GM23338 (cell line): Measurements from ENCODE around the gene SERPINB10.

Source experiments
- POLR2AphosphoS5 ChIP-seq: IDR thresholded peaks from 2 replicates; pipeline ENCODE4 v1.6.1; 2016; ENCODE audit warnings: antibody characterized with exemption, low read depth
- TF ChIP-seq, protein P1 (sequence below), 2 experiments: fragments of 200-600 bp in 1 of 2; sonication (generic) in 1 of 2; conservative IDR thresholded peaks; 2 replicates each; pipeline versions ENCODE4 v1.5.1 to v1.6.1; 2016 to 2017; ENCODE audit warnings: antibody characterized with exemption in 2 of 2, low read depth in 2 of 2, mild to moderate bottlenecking in 2 of 2, moderate library complexity in 1 of 2

DNA sequence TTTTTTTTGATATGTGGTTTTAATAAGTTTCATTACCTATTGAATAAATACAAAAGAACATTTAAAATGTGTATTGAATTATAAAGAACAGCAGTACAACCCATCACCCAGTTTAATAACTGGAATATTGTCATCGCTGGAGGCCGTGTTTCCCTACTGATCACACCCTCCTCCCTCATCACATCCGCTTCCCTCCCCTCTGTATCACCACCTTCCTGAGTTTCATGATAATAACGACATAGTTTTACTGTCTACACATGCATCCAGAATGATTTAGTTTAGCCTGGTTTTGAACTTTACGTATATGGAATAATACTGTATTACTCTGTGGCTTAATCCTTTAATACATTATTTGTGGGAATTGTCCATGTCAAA is 64.2 kb downstream of the SERPINB10 start:
- TF ChIP-seq, protein P1, sequence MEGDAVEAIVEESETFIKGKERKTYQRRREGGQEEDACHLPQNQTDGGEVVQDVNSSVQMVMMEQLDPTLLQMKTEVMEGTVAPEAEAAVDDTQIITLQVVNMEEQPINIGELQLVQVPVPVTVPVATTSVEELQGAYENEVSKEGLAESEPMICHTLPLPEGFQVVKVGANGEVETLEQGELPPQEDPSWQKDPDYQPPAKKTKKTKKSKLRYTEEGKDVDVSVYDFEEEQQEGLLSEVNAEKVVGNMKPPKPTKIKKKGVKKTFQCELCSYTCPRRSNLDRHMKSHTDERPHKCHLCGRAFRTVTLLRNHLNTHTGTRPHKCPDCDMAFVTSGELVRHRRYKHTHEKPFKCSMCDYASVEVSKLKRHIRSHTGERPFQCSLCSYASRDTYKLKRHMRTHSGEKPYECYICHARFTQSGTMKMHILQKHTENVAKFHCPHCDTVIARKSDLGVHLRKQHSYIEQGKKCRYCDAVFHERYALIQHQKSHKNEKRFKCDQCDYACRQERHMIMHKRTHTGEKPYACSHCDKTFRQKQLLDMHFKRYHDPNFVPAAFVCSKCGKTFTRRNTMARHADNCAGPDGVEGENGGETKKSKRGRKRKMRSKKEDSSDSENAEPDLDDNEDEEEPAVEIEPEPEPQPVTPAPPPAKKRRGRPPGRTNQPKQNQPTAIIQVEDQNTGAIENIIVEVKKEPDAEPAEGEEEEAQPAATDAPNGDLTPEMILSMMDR (conservative IDR thresholded peaks at IDR 0.05; ENCODE audit: low read depth in 2 of 2), result no peak
- no peak for TF ChIP-seq POLR2AphosphoS5
